Activated naive CD8-positive, alpha-beta T cell treated with anti-CD3 and anti-CD28 coated beads, Interleukin-2, amount 50 U/mL, for 24 hours (primary cell): ENCODE data around the gene FCSK.
"Not testable (repeated sequence)": the region's sequence is repeated elsewhere in the genome, so short reads cannot be mapped to it uniquely, and the experiment has no call there.

Experiments
- ATAC-seq: fragments of 150-1000 bp; cut with Tn5 transposase; one replicate; pipeline ENCODE4 v1.10.0; 2021
- DNase-seq: peaks from one replicate; pipeline ENCODE4 v3.0.0; 2021
- H3K27ac Mint-ChIP-seq: one replicate; pipeline ENCODE4 v1.8.0; 2021; ENCODE audit warnings: mild to moderate bottlenecking, mixed read lengths
- H3K27me3 Mint-ChIP-seq: one replicate; pipeline ENCODE4 v1.8.0; 2021; ENCODE audit warnings: mixed read lengths
- H3K36me3 Mint-ChIP-seq: one replicate; pipeline ENCODE4 v1.8.0; 2021; ENCODE audit warnings: low read depth, mixed read lengths
- H3K4me1 Mint-ChIP-seq: one replicate; pipeline ENCODE4 v1.8.0; 2021; ENCODE audit warnings: mixed read lengths
- H3K4me3 Mint-ChIP-seq: one replicate; pipeline ENCODE4 v1.8.0; 2021; ENCODE audit warnings: mild to moderate bottlenecking, moderate library complexity, mixed read lengths
- H3K9me3 Mint-ChIP-seq: one replicate; pipeline ENCODE4 v1.8.0; 2021; ENCODE audit warnings: mixed read lengths

The FCSK gene

DNA sequence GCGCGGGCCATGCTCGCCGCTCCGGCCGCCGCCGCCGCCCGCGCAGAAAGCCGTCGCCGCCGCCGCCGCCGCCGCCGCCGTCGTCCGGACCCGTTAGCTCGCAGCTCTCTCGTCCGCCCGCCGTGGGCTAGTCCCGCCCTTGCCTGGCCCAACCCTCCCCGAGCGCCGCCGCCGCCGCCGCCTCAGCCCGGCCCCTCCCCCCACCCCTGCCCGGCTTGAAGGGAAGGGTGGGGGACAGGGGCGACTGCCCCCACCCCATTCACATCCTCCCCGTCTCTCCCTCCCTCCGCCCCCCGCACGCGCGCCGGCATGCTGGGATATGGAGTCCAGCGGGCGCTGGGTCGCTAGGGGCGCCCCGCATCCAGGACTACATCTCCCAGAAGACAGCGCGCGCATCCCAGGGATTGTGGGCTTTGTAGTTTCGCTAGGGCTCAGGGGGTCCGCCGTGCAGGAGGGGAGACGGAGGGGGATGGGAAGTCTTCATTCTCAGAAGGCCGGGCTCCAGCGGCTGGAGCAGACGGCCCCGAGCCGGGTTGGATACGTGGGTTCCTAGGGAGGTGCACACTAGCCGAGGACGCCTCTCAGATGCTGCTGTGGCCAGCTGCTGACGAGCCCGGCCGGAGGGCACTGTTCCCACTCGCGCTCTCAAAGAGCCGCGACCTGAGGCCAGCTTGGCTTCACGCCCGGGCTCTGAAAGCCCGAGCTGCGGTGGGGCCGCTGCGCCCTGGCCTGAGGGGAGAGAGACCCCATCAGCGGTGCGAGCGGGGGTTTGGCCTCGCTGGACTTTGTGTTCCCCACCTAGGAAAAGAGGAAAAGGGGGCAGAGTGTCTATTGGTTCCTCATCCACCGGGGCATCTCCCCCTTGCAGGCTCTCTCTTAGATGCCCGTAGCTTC lies 15.2 kb upstream of the FCSK start, which contains the start of gene ST3GAL2:
Gene ST3GAL2, minus strand, starts transcription at position 132 of the 894 bp plus-strand sequence. CDS start 40,570 bp downstream, outside the sequence.
- peak; percentile 92 for DNase-seq
- no peaks in the 10 kb centered on the region for H3K27me3 Mint-ChIP-seq
- no peaks in the 10 kb centered on the region for H3K9me3 Mint-ChIP-seq
- peak within 1 kb of the TSS; percentile 95 for H3K4me3 Mint-ChIP-seq
- peak; percentile 96 for ATAC-seq
- peak within 1 kb of the TSS; percentile 89 for H3K27ac Mint-ChIP-seq
- H3K36me3 Mint-ChIP-seq = no peaks in the 10 kb centered on the region
- H3K4me1 Mint-ChIP-seq = peaks cover 30% of the 10 kb centered on the region

DNA sequence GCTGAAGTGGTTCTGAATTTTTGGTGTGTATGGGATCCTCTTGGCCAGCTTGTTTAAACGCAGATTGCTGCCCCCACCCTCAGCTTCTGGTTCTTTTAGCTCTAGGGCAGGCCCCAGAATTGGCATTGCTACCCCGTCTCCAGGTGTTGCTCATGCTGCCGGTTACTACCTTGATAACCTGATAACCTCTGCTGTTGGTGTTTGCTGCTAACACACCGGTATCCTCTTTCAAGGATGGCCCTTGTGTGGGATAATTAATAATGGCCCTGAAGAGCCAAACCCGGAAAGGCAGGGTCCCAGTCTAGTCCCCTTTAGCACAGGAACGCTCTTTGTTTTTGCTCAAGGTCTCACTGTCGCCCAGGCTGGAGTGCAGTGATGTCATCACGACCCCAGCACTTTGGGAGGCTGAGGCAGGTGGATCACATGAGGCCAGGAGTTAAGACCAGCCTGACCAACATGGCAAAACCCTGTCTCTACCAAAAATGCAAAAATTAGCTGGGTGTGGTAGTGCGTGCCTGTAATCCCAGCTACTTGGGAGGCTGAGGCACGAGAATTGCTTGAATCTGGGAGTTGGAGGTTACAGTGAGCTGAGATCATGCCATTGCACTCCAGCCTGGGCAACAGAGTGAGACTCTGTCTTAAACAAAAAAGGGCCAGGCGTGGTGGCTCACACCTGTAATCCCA lies 14.2 kb upstream of the FCSK start:
- H3K36me3 Mint-ChIP-seq = no peaks in the 10 kb centered on the region
- no peaks in the 10 kb centered on the region for H3K9me3 Mint-ChIP-seq
- H3K27ac Mint-ChIP-seq = no peak overlapping the region
- peak overlapping the region; percentile 95 for H3K4me3 Mint-ChIP-seq
- ATAC-seq (no peak), DNase-seq (no peak)
- no peaks in the 10 kb centered on the region for H3K27me3 Mint-ChIP-seq
- peaks cover 26% of the 10 kb centered on the region for H3K4me1 Mint-ChIP-seq

DNA sequence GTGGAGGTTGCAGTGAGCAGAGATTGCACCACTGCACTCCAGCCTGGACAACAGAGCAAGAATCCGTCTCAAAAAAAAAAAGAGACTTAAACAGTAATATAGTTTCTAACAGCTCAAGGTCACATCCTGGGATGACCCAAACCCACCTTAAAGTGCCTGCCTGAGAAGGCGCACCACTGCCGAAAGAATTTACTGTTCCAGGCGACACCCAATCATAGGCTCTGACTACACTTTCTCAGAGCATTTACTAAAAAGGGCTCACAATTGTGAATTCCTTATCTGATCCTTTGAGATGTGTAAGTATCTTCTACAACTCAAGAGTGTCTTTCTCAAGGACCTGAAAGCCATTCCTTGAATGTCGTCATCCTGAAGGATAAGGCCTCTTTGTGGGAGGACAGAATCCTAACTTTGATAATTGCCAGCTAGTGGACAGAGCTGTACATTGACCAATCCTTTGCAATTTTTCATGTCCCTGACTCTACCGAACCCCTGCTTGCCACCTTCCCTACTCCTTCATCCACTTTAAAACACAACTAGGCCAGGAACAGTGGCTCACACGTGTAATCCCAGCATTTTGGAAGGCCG lies 12.9 kb upstream of the FCSK start:
- H3K9me3 Mint-ChIP-seq = no peaks in the 10 kb centered on the region
- peaks cover 23% of the 10 kb centered on the region for H3K4me1 Mint-ChIP-seq
- H3K36me3 Mint-ChIP-seq = no peaks in the 10 kb centered on the region
- DNase-seq (no peak), ATAC-seq (no peak)
- H3K27me3 Mint-ChIP-seq = no peaks in the 10 kb centered on the region
- no peak overlapping the region for H3K27ac Mint-ChIP-seq
- H3K4me3 Mint-ChIP-seq = no peak overlapping the region

DNA sequence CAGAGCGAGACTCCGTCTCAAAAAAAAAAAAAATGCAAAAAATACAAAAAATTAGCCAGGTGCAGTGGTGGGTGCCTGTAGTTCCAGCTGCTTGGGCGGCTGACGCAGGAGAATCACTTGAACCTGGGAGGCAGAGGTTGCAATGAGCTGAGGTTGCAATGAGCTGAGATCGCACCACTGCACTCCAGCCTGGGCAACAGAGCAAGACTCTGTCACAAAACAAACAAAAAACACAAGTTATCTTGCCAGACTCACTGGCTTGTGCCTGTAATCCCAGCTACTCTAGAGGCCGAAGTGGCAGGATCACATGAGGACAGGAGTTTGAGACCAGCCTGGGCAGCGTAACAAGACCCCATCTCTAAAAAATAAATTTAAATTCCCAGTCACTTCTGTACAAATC lies 12.1 kb upstream of the FCSK start:
- Mint-ChIP-seq H3K27me3 (no peaks in the 10 kb centered on the region), H3K4me1 (peaks cover 15% of the 10 kb centered on the region), H3K4me3 (no peak overlapping the region), H3K9me3 (no peaks in the 10 kb centered on the region), H3K27ac (no peak overlapping the region), H3K36me3 (no peaks in the 10 kb centered on the region)
- no peak for DNase-seq
- ATAC-seq = no peak

DNA sequence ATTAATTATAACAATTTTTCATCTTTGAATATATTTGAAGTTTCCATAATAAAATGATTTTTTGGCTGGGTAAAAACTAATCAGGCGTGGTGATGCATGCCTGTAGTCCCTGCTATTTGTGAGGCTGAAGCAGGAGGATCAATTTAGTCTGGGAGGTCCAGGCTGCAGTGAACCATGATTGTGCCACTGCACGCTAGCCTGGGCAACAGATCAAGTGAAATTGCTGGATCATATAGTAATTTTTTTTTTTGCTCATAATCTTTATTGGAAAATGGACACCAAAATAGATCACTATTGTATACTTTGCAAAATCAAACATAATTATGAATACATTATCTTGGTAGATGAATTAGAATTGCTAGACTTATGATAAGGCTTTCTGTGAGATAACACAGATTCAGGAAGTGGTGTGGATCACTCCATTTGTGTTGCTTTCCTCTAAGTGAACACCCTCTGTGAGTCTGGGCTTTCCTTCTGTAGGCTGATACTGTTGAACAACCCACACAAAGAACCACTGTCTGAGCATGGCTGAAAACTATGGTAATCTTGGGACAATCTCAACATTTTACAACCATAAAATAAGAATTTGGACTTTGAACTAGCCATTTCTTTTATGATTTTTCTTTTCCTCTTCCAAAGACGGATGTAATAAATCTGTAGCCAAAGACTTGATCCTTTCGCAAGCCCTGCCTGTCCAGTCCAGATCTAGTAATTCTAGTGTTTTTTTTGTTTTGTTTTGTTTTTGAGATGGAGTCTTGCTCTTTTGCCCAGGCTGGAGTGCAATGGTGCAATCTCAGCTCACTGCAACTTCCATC lies 9.9 kb upstream of the FCSK start:
- Mint-ChIP-seq H3K9me3 (no peaks in the 10 kb centered on the region), H3K4me1 (peaks cover 3% of the 10 kb centered on the region), H3K27ac (no peak overlapping the region), H3K27me3 (no peaks in the 10 kb centered on the region), H3K36me3 (no peaks in the 10 kb centered on the region), H3K4me3 (no peak overlapping the region)
- DNase-seq = no peak
- ATAC-seq = no peak

DNA sequence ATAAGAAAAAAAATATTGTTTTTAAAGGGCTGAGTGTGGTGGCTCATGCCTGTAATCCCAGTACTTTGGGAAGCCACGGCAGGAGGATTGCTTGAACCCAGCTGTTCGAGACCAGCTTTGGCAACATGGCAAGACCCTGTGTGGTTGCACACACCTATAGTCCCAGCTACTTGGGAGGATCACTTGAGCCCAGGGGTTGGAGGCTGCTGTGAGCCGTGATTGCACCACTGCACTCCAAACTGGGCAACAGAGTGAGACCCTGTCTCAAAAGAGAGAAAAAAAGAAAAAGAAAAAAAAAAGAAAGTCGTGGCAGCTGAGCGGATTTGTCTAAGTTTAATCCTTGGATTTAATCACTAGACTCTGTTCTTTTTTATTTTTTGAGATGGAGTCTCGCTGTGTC lies 6.3 kb upstream of the FCSK start:
- Mint-ChIP-seq H3K4me3 (no peak overlapping the region), H3K4me1 (peaks cover 2% of the 10 kb centered on the region), H3K36me3 (no peaks in the 10 kb centered on the region), H3K9me3 (no peaks in the 10 kb centered on the region), H3K27me3 (no peaks in the 10 kb centered on the region), H3K27ac (no peak overlapping the region)
- DNase-seq (no peak), ATAC-seq (no peak)

DNA sequence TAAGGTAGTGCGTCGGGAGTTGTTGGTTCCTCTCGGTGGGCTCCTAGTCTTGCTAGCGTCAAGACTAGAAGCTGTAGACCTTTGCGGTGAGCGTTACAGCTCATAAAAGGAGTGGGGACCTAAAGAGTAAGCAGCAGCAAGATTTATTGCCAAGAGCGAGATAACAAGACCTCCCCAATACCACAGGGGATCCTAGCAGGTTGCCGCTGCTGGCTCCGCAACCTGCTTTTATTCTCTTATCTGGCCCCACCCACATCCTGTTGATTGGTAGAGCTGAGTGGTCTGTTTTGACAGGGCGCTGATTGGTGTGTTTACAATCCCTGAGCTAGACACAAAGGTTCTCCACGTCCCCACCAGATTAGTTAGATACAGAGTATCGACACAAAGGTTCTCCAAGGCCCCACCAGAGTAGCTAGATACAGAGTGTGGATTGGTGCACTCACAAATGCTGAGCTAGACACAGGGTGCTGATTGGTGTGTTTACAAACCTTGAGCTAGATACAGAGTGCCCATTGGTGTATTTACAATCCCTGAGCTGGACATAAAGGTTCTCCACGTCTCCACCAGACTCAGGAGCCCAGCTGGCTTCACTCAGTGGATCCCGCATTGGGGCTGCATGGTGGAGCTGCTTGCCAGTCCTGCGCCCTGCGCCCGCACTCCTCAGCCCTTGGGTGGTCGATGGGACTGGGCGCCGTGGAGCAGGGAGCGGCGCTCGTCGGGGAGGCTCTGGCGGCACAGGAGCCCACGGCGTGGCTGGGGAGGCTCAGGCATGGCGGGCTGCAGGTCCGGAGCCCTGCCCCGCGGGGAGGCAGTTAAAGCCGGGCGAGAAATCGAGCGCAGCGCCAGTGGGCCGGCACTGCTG lies 4.0 kb upstream of the FCSK start:
- peaks cover 13% of the 10 kb centered on the region for H3K4me1 Mint-ChIP-seq
- not testable (repeated sequence) for ATAC-seq, H3K9me3 Mint-ChIP-seq, H3K4me3 Mint-ChIP-seq, H3K36me3 Mint-ChIP-seq, H3K27ac Mint-ChIP-seq, DNase-seq, H3K27me3 Mint-ChIP-seq

DNA sequence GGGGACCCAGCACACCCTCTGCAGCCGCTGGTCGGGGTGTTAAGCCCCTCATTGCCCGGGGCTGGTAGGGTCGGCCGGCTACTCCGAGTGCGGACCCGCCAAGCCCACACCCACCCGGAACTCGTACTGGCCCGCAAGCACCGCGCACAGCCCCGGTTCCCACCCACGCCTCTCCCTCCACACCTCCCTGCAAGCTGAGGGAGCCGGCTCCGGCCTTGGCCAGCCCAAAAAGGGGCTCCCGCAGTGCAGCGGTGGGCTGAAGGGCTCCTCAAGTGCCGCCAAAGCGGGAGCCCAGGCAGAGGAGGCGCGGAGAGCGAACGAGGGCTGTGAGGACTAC lies 3.4 kb upstream of the FCSK start:
- H3K27me3 Mint-ChIP-seq, H3K9me3 Mint-ChIP-seq, H3K27ac Mint-ChIP-seq, ATAC-seq, DNase-seq, H3K36me3 Mint-ChIP-seq, H3K4me3 Mint-ChIP-seq: not testable (repeated sequence)
- peaks cover 13% of the 10 kb centered on the region for H3K4me1 Mint-ChIP-seq

DNA sequence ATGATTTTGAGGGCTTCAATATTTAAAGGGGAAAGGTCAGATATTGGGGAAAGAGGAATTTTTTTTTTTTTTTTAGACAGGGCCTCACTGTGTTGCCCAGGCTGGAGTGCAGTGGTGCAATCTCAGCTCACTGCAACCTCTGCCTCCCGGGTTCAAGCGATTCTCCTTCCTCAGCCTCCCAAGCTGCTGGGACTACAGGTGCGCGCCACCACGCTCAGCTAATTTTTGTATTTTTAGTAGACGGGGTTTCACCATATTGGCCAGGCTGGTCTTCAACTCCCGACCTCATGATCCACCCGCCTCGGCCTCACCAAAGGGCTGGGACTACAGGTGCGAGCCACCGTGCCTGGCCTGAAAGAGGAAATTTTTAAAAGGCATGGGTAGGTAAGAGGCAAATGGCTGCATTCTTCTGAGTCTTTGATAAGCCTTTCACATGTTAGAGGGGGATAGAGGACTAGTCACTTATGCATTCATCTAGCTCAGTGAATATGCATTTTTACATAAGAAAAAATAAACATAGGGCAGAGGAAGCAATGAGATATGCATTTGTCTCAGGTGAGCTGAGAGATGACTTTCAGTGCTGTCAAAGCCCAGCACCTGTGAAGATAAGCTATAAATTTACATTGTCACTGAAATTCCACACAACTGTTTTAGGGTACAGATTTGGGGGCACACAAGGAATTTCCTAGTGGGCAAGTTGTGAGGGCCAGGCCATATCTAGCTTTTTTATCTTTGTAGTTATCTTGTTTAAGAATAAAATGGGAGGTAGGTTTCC lies 1.1 kb upstream of the FCSK start:
- no peak for DNase-seq
- H3K4me1 Mint-ChIP-seq = peaks cover 17% of the 10 kb centered on the region
- peak overlapping the region; percentile 89 for H3K27ac Mint-ChIP-seq
- H3K9me3 Mint-ChIP-seq = no peaks in the 10 kb centered on the region
- H3K4me3 Mint-ChIP-seq = peak overlapping the region; percentile 88
- H3K36me3 Mint-ChIP-seq = no peaks in the 10 kb centered on the region
- ATAC-seq = no peak
- H3K27me3 Mint-ChIP-seq = no peaks in the 10 kb centered on the region

DNA sequence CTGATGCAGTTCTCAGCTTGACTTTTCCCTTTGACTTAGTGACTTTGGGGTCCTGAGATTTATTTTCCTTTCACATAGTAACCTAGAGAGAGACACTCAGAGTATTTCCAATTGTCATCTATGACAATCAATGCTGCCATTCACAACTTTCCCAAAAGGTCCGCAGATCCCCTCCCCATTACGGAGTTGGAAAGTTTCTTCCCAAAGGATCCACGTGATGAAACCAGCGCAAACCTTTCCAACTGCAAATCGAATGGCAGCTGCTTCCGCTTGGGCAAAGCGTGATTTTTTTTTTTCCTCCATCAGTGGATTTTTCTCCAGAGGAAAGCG lies 538 bp upstream of the FCSK start:
- DNase-seq = no peak
- no peak for ATAC-seq
- peak overlapping the region; percentile 88 for H3K4me3 Mint-ChIP-seq
- H3K27me3 Mint-ChIP-seq = no peaks in the 10 kb centered on the region
- peaks cover 17% of the 10 kb centered on the region for H3K4me1 Mint-ChIP-seq
- H3K36me3 Mint-ChIP-seq = no peaks in the 10 kb centered on the region
- peak overlapping the region; percentile 89 for H3K27ac Mint-ChIP-seq
- H3K9me3 Mint-ChIP-seq = no peaks in the 10 kb centered on the region

DNA sequence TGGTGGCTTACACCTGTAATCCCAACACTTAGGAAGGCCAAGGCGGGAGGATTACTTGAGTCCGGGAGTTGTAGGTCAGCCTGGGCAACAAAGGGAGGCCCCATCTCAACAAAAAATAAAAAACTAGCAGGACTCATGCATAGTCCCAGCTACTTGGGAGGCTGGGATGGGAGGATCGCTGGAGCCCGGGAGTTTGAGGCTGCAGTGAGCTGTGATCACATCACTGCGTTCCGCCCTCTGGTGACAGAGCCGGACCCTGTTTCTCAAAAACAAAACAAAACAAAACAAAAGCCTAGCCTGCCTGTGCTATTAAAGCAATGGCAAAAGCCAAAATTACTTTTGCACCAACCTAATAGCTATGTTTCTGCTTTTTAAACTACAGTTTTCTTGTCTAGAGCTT lies 1.5 kb downstream of the FCSK start:
- Mint-ChIP-seq H3K27ac (no peak overlapping the region), H3K36me3 (no peaks in the 10 kb centered on the region)

DNA sequence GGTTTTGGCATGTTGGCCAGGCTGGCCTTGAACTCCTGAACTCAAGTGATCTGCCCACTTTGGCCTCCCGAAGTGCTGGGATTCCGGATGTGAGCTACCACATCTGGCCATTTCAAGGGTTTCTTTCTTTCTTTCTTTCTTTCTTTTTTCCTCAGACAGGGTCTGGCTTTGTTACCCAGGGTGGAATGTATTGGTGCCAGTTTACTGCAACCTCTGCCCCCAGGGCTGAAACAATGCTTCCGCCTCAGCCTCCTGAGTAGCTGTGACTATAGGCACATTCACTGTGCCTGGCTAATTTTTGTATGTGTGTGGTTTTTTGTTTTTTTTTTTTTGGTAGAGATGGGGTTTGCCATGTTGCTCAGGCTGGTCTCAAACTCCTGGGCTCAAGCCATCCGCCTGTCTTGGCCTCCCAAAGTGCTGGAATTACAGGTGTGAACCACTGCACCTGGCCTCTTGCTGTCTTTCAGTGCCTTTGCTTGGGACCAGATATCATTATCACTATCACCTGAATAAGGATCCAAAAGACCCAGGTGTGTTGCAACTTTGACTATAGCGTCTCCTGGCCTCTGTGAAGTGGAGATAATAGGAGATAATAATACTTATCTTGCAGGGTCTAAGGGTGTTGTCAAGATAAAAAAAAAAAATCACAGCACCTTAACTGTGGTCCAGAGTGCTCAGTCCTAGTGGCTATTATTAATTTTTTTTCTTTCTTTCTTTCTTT lies 3.2 kb downstream of the FCSK start:
- H3K4me3 Mint-ChIP-seq = no peak overlapping the region
- no peaks in the 10 kb centered on the region for H3K27me3 Mint-ChIP-seq
- H3K36me3 Mint-ChIP-seq = no peaks in the 10 kb centered on the region
- H3K4me1 Mint-ChIP-seq = peaks cover 17% of the 10 kb centered on the region
- no peak for DNase-seq
- ATAC-seq = no peak
- H3K9me3 Mint-ChIP-seq = no peaks in the 10 kb centered on the region
- peak overlapping the region; percentile 42 for H3K27ac Mint-ChIP-seq

More for the DNA sequence above, 1.5 kb downstream of the FCSK start:
- Mint-ChIP-seq H3K4me3 (peak overlapping the region; percentile 88), H3K4me1 (peaks cover 15% of the 10 kb centered on the region), H3K9me3 (no peaks in the 10 kb centered on the region), H3K27me3 (no peaks in the 10 kb centered on the region)
- ATAC-seq = no peak
- no peak for DNase-seq
